HG02588 (cell line): Measurements from ENCODE around the gene NRTN.
"Not testable (repeated sequence)": the region's sequence is repeated elsewhere in the genome, so short reads cannot be mapped to it uniquely, and the experiment has no call there.

Experiments
- ATAC-seq: cut with Tn5 transposase; IDR thresholded peaks from one replicate; pipeline ENCODE4 v1.9.1; 2021; ENCODE audit warnings: mild to moderate bottlenecking, moderate library complexity; ENCODE audit not compliant: unreplicated experiment

The NRTN gene

DNA sequence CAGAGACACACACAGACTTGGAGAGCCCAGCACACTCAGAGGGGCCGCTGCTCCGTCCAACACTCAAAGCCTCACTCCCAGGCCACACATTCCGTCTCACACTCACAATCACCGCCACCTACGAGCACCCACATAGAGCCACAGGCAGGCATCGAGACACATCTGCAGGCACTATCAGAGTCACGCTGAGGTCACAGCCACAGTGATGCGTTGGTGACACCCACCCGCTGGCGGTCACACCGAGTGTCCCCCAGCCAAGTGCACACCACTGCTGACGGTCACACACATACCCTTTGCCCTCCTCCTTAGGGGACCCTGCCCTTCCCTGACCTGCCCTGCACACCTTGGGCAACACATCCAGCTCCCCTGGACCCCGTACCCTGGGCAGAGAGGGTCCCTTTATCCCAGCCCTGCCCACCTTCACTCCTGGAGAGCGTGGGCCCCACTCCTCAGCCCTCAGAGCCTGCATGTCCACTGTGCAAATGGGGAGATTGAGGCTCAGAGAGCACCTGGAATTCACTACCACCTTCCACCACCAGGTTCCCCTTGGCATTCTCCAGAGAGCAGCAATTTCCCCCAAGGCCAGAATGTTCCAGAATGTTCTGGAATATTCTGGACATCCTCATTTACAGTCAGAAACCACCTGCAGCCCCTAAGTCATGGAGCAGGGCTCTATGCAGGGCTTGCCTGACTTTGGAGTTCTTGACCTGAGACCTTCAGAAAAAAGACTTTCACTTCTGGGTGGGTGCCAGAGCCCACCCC is 60.0 kb downstream of the NRTN start:
- ATAC-seq = no peak

- ATAC-seq = no peak
Observed at GRCh38 chr19:5865772-5866171, 60.9 kb downstream of the NRTN start.

DNA sequence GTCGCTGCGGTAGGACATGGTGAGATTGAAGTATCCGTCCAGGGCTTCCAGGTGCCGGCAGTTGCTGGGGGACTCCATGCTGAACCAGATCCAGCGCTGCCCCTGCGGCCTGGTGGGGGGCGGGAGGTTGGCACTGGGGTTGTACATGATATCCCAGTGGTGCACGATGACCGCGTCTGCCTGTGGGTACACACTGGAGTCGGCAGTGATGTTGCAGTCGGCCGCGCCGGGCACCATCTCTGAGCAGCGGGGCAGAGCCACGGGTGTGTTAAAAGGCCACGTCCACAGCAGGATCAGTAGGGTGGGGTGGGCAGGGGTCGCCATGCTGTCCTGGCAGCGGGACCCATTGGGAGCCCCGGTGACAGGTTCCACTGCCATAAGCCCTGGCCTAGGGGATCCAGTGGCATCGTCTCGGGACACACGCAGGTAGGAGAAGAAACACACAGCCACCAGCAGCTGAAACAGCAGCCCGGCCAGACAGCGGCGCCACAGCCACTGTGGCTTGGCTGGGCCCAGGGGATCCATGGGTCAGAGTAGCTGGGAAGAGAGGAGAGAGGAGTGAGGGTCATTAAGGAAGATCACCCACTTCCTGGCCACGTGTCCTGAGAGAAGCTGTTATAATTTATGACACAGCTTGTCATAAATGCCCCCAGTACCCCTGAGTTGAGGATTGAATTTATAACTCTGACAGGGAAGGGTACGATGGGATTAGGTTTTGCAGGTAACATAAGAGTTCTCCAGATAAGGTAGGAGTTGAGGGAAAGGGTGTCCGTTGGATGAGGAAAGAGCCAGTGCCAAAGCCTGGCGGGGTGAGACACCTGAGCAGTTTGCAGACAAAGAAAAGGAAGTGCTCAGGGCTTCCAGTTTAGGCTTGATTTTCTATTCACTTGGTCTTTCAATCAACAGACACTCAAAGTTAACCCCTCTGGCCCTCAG is 62.6 kb downstream of the NRTN start:
- no peak for ATAC-seq

- no peak for ATAC-seq
Observed at GRCh38 chr19:5870986-5871394, 66.1 kb downstream of the NRTN start.

GRCh38 chr19:5873617-5874199 is 68.8 kb downstream of the NRTN start:
- no peak for ATAC-seq

GRCh38 chr19:5874496-5874895 is 69.6 kb downstream of the NRTN start:
- ATAC-seq = not testable (repeated sequence)

GRCh38 chr19:5877427-5877826 is 72.6 kb downstream of the NRTN start:
- no peak for ATAC-seq

GRCh38 chr19:5877882-5878281 is 73.0 kb downstream of the NRTN start:
- no peak for ATAC-seq
